ENCODE results near the gene NLRC3. TPM values are rescaled to one million over a fixed set of nuclear protein-coding genes. Genes with fewer than 3 reads are reported as not detected.

Gene NLRC3
- total and polyA plus RNA-seq, 7 experiments from 2014 or later, result 22.2 to 91.3 (median 70.0) TPM

DNA sequence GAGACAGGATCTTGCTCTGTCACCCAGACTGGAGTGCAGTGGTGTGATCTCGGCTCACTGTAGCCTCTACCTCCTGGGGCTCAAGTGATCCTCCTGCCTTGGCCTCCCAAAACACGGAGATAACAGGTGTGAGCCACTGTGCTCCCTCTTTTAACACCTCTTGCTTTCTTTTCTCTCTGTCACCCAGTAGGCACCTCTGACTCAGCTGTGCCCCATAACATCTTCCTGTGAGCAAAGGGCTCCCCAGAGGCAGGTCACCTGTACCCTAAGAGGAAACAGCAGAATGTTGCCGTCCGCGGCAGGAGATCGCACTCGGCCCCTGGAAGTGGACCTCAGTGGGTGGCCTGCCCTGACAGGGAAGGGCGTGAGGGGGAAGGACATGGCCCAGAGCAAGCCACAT is 918 bp upstream of the NLRC3 start:
- H3K9me3 ChIP-seq (ENCODE audit: control insufficient read depth in 2 of 3, low read length in 3 of 3), result no peaks in the 10 kb centered on the region
- H3K27me3 Mint-ChIP-seq, result no peaks in the 10 kb centered on the region
- peak overlapping the region; percentile 83 to 97 (median 95) for H3K27ac Mint-ChIP-seq
- H3K4me1 Mint-ChIP-seq, result peaks cover 24 to 63% (median 52%) of the 10 kb centered on the region in 7 donors
- no peaks in the 10 kb centered on the region for H3K9me3 Mint-ChIP-seq
- H3K36me3 ChIP-seq (ENCODE audit: control insufficient read depth in 2 of 3, insufficient read depth in 3 of 3, low read length in 3 of 3), result peaks cover 0 to 21% (median 3%) of the 10 kb centered on the region in 3 experiments
- H3K27ac ChIP-seq (ENCODE audit: low read depth, low read length), result peak overlapping the region; percentile 90
- H3K4me1 ChIP-seq (ENCODE audit: control insufficient read depth in 2 of 2, insufficient read depth in 2 of 2, low read length in 2 of 2), result peaks cover 27 to 36% of the 10 kb centered on the region in 2 donors
- ATAC-seq (peak; percentile 48), DNase-seq (peak in 4 of 9 donors; percentile 12 to 33 (median 27))
- H3K4me3 Mint-ChIP-seq, result peak overlapping the region; percentile 82 to 100 (median 98)
- H3K4me3 ChIP-seq (ENCODE audit: low read length), result peak overlapping the region; percentile 39
- ChIA-PET POLR2A (interaction anchor here (0.7 to 1.7 kb wide), 4 partner anchors 34 to 490 kb away, joined by 3 to 10 read pairs (median 3); partner anchors contain the start of gene SLX4), CTCF (interaction anchor here (1.2 kb wide), 1 partner anchor 34 kb away, joined by 3 read pairs; no protein-coding TSS in a partner anchor)
- no peaks in the 10 kb centered on the region for H3K27me3 ChIP-seq (ENCODE audit: control insufficient read depth in 2 of 2, insufficient read depth in 2 of 2, low read length in 2 of 2)
- peaks cover 0 to 23% (median 0%) of the 10 kb centered on the region in 5 donors for H3K36me3 Mint-ChIP-seq
- intact Hi-C loops (cut with micrococcal nuclease), result loop anchor here (1.0 to 10.0 kb wide), 3 partner anchors 33 to 423 kb away; partner anchors contain the start of gene SLX4 (in 1 of the 2)

DNA sequence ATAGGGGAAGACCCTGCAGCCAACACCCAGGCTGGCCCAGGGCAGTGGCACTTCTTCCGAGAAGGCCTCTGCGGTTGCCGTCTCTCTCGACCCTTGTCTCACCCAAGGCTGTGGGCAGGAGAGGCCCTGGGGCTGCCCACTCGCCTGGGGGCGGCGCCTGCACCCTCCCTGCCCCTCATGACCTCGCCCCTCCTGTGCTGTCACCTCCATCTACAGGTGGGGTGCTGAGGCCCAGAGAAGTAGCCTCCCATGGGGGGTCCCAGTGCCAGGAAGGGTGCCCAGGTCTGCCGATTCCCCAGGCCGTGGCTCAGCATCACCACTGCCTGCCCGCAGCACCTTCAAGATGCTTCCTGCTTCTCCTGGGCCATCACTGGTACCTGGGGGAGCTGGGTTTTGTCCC is 992 bp downstream of the NLRC3 start:
- Mint-ChIP-seq H3K4me3 (peak overlapping the region; percentile 83 to 100 (median 99)), H3K36me3 (peaks cover 0 to 32% (median 10%) of the 10 kb centered on the region in 5 donors), H3K27me3 (no peaks in the 10 kb centered on the region), H3K4me1 (peaks cover 24 to 76% (median 64%) of the 10 kb centered on the region in 7 donors), H3K27ac (peak overlapping the region; percentile 91 to 97 (median 96)), H3K9me3 (peaks cover 0 to 2% (median 0%) of the 10 kb centered on the region in 11 donors)
- Histone ChIP-seq H3K4me3 (ENCODE audit: low read length) (peak overlapping the region; percentile 99), H3K4me1 (ENCODE audit: control insufficient read depth in 2 of 2, insufficient read depth in 2 of 2, low read length in 2 of 2) (peaks cover 33 to 36% of the 10 kb centered on the region in 2 donors), H3K36me3 (ENCODE audit: control insufficient read depth in 2 of 3, insufficient read depth in 3 of 3, low read length in 3 of 3) (peaks cover 0 to 18% (median 3%) of the 10 kb centered on the region in 3 experiments), H3K27ac (ENCODE audit: low read depth, low read length) (peak overlapping the region; percentile 90), H3K9me3 (ENCODE audit: control insufficient read depth in 2 of 3, low read length in 3 of 3) (no peaks in the 10 kb centered on the region), H3K27me3 (ENCODE audit: control insufficient read depth in 2 of 2, insufficient read depth in 2 of 2, low read length in 2 of 2) (no peaks in the 10 kb centered on the region)
- POLR2A ChIA-PET, result interaction anchor here (0.8 to 1.7 kb wide), 6 partner anchors 29 to 432 kb away, joined by 3 to 10 read pairs (median 3); partner anchors contain the start of gene SLX4
- CTCF ChIA-PET, result interaction anchor here (0.6 kb wide), 2 partner anchors 107 to 572 kb away, joined by 3 to 4 read pairs; no protein-coding TSS in a partner anchor
- no peak for ATAC-seq
- peak in 3 of 9 donors; percentile 8 to 32 (median 30) for DNase-seq
- intact Hi-C loops (cut with micrococcal nuclease), result loop anchor here (5.0 to 10.0 kb wide), 2 partner anchors 39 to 421 kb away; no protein-coding TSS in a partner anchor

DNA sequence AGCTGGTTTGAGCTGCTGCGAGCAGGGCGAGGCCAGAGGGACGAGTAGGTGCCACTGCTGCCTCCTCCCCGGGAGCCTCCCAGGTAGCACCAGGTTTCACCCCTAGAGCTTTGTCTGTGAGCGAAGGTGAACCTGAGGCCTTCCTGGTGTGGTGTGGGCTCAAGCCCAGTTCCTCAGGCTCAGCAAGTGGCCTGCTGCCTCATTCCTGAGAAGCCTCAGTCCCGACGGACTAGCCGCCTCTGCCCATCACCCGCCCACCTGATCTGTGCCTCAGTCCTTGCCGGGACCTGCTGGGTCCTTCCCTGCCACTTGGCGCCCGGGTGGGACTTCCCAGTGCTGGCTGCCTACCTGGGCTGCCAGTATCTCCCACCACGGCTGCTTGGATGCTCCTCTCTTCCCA is 1.7 kb downstream of the NLRC3 start:
- peaks cover 2 to 23% (median 3%) of the 10 kb centered on the region in 3 experiments for H3K36me3 ChIP-seq (ENCODE audit: control insufficient read depth in 2 of 3, insufficient read depth in 3 of 3, low read length in 3 of 3)
- Mint-ChIP-seq H3K27ac (peak overlapping the region; percentile 69 to 97 (median 94)), H3K36me3 (peaks cover 2 to 39% (median 17%) of the 10 kb centered on the region in 5 donors), H3K9me3 (peaks cover under 1 to 10% (median 2%) of the 10 kb centered on the region in 11 donors), H3K27me3 (no peaks in the 10 kb centered on the region), H3K4me1 (peaks cover 24 to 73% (median 64%) of the 10 kb centered on the region in 7 donors), H3K4me3 (peak overlapping the region; percentile 83 to 100 (median 99))
- H3K4me1 ChIP-seq (ENCODE audit: control insufficient read depth in 2 of 2, insufficient read depth in 2 of 2, low read length in 2 of 2), result peaks cover 33 to 36% of the 10 kb centered on the region in 2 donors
- ChIA-PET POLR2A (interaction anchor here (1.0 kb wide), 1 partner anchor 51 kb away, joined by 3 read pairs; no protein-coding TSS in a partner anchor), CTCF (no interaction called here)
- H3K27me3 ChIP-seq (ENCODE audit: control insufficient read depth in 2 of 2, insufficient read depth in 2 of 2, low read length in 2 of 2), result no peaks in the 10 kb centered on the region
- H3K4me3 ChIP-seq (ENCODE audit: low read length), result peak overlapping the region; percentile 99
- no peak for DNase-seq
- intact Hi-C loops (cut with micrococcal nuclease), result loop anchor here (5.0 to 10.0 kb wide), 2 partner anchors 38 to 421 kb away; no protein-coding TSS in a partner anchor
- peaks cover 0 to 3% (median 0%) of the 10 kb centered on the region in 3 experiments for H3K9me3 ChIP-seq (ENCODE audit: control insufficient read depth in 2 of 3, low read length in 3 of 3)
- peak overlapping the region; percentile 90 for H3K27ac ChIP-seq (ENCODE audit: low read depth, low read length)
- no peak for ATAC-seq

DNA sequence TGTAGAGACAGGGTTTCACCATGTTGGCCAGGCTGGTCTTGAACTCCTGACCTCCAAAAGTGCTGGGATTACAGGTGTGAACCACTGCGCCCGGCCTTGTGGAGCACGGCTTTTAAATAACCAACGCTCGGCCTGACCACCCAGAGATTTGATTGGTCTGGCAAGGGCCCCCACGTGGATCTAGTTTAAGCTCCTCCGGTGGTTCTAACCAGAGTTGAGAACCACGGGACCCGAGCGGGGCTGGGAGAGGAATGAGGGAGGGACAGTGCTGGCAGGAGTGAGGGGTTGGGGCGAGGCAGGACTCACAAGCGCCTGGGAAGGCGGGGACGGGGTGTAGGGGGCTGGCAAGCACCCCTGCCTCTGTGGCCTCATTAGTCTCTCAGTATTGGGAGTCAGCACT is 3.0 kb downstream of the NLRC3 start:
- Histone ChIP-seq H3K4me1 (ENCODE audit: control insufficient read depth in 2 of 2, insufficient read depth in 2 of 2, low read length in 2 of 2) (peaks cover 24 to 27% of the 10 kb centered on the region in 2 donors), H3K4me3 (ENCODE audit: low read length) (no peak overlapping the region), H3K36me3 (ENCODE audit: control insufficient read depth in 2 of 3, insufficient read depth in 3 of 3, low read length in 3 of 3) (peaks cover 3 to 34% (median 5%) of the 10 kb centered on the region in 3 experiments), H3K27ac (ENCODE audit: low read depth, low read length) (no peak overlapping the region), H3K27me3 (ENCODE audit: control insufficient read depth in 2 of 2, insufficient read depth in 2 of 2, low read length in 2 of 2) (no peaks in the 10 kb centered on the region), H3K9me3 (ENCODE audit: control insufficient read depth in 2 of 3, low read length in 3 of 3) (peaks cover 0 to 6% (median 0%) of the 10 kb centered on the region in 3 experiments)
- H3K36me3 Mint-ChIP-seq, result peaks cover 7 to 47% (median 23%) of the 10 kb centered on the region in 5 donors
- no peak for DNase-seq
- no peaks in the 10 kb centered on the region for H3K27me3 Mint-ChIP-seq
- H3K4me3 Mint-ChIP-seq, result peak overlapping the region in 9 of 10 donors; percentile 8 to 100 (median 83)
- intact Hi-C loops (cut with micrococcal nuclease), result loop anchor here in 1 of 2 donors (10.0 kb wide), 1 partner anchor 419 kb away; no protein-coding TSS in a partner anchor
- POLR2A ChIA-PET, result no interaction called here
- peak overlapping the region in 5 of 9 donors; percentile 81 to 97 (median 94) for H3K27ac Mint-ChIP-seq
- ATAC-seq, result no peak
- CTCF ChIA-PET, result no interaction called here
- H3K9me3 Mint-ChIP-seq, result peaks cover 4 to 15% (median 6%) of the 10 kb centered on the region in 11 donors
- peaks cover 12 to 62% (median 55%) of the 10 kb centered on the region in 7 donors for H3K4me1 Mint-ChIP-seq

DNA sequence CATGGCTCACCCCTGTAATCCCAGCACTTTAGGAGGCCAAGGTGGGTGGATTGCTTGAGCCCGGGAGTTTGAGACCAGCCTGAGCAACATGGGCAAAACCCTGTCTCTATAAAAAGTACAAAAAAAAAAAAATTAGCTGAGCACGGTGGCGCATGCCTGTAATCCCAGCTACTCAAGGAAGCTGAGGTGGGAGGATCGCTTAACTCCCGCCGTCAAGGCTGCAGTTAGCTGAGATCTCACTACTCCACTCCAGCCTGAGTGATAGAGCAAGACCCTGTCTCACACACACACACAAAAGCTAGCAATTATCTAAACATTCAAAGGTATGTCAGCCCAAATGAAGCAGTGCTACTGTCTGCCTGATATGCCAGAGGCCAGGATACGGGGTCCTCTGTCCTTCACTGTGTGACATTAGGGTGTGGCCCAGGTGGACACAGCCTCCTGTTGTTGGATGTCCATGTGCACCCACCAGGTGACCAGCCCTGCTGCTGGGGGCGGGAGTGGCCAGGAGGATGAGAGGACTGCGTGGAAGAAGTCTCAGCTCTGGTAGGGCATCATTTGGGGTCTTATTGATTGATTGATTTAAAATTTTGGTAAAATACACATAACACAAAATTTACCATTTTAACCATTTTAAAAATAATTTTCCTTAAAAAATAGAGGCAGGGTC is 3.9 kb downstream of the NLRC3 start:
- H3K36me3 Mint-ChIP-seq, result peaks cover 7 to 49% (median 26%) of the 10 kb centered on the region in 5 donors
- POLR2A ChIA-PET, result interaction anchor here (0.6 to 0.9 kb wide), 2 partner anchors 24 to 33 kb away, joined by 3 read pairs; no protein-coding TSS in a partner anchor

More for the DNA sequence above, 3.9 kb downstream of the NLRC3 start:
- Mint-ChIP-seq H3K4me1 (peaks cover 10 to 58% (median 50%) of the 10 kb centered on the region in 7 donors), H3K27ac (peak overlapping the region in 8 of 9 donors; percentile 46 to 95 (median 74)), H3K9me3 (peaks cover 4 to 15% (median 6%) of the 10 kb centered on the region in 11 donors), H3K4me3 (peak overlapping the region; percentile 35 to 74 (median 62)), H3K27me3 (no peaks in the 10 kb centered on the region)
- no peak for ATAC-seq
- CTCF ChIA-PET, result no interaction called here
- Histone ChIP-seq H3K27ac (ENCODE audit: low read depth, low read length) (peak overlapping the region; percentile 13), H3K27me3 (ENCODE audit: control insufficient read depth in 2 of 2, insufficient read depth in 2 of 2, low read length in 2 of 2) (no peaks in the 10 kb centered on the region), H3K9me3 (ENCODE audit: control insufficient read depth in 2 of 3, low read length in 3 of 3) (peaks cover 0 to 6% (median 0%) of the 10 kb centered on the region in 3 experiments), H3K36me3 (ENCODE audit: control insufficient read depth in 2 of 3, insufficient read depth in 3 of 3, low read length in 3 of 3) (peaks cover 3 to 38% (median 5%) of the 10 kb centered on the region in 3 experiments), H3K4me3 (ENCODE audit: low read length) (no peak overlapping the region), H3K4me1 (ENCODE audit: control insufficient read depth in 2 of 2, insufficient read depth in 2 of 2, low read length in 2 of 2) (peaks cover 16 to 25% of the 10 kb centered on the region in 2 donors)
- DNase-seq, result peak in 1 of 9 donors; percentile 21
- intact Hi-C loops (cut with micrococcal nuclease), result loop anchor here in 1 of 2 donors (10.0 kb wide), 1 partner anchor 418 kb away; no protein-coding TSS in a partner anchor

All from naive thymus-derived CD4-positive, alpha-beta T cell (primary cell).